ENCODE data around the gene DFFA.

GRCh38 chr1:10494418-10494753 is 22.1 kb upstream of the DFFA start:
- TF ChIP-seq CTCF (IDR thresholded peaks at IDR 0.05; ENCODE audit: borderline replicate concordance, extremely low read depth, low read length, poor library complexity, severe bottlenecking) (no peak), EZH2 (IDR thresholded peaks at IDR 0.05; ENCODE audit: borderline replicate concordance, low read depth, low read length, severe bottlenecking) (no peak)

Measured in DND-41 (cell line).